ENCODE measurements around the gene PIM3.

The PIM3 gene

DNA sequence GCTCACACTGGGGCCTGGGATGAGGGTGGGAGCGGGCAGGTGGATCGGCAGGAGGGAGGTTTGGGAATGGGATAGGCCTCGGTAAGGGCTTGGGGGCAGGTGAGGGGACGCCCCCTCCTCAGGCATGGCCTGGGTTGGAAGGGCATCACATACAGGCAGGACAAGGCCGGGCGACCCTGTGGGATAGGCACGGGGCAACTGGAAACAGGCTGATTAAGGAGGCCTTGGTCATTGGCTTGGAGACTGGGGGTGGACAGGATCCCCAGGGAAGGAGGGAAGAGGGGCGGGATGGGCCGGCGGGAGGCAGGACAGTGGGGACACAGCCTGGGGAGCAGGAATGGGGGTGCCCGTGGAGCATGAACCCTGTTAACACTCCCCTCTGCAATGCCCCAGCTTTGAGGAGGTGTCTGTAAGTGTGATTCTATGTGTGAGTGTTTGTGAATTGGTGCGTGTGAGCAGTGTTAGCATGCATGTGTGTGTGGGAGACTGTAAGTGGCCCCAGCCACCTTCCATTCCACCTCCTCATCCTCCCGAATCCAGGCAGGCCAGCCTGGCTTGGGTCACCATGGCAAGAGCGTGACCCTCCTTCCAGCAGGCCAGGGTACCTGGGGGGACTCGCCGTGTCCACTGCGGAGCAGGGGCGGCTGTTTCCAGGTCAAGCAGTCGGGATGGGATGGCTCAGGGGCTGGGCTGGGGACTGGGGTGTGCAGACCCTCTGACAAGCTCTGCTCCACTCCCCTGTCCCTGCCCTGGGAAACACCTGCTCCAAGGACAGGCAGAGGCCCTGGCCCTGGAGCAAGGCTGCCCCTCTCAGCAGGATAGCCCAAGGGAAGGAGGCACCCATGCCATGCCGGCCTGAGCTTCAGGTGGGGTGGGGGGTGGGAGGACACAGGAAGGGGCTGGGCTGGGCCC lies 3.4 kb upstream of the PIM3 start:
- FAIRE-seq = no peak

DNA sequence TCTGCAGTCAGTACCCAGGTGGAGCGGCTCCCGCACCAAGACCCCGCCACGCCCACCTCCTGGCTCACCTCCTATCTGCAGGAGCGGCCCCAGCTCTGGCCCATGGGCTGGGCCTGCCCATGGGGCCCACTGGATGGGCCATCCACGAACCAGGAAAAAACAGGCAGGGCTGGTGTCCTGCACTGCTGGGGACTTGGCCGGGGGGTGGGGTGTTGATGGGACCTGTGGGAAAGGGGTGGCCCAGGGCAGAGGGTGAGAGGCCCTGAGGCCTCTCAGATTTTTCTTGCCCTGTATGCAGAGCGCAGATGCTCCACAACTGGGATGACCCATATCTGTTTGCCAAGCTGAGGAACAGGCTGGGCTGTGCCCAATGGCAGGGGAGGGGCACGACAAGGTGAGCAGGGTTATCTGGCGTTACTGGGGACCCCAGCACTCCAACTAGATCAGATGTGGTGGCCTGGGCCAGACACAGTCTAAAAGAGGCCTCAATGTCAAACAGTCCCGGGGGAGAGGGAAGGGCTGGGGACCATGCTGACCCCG lies 2.7 kb upstream of the PIM3 start:
- no peak for FAIRE-seq

DNA sequence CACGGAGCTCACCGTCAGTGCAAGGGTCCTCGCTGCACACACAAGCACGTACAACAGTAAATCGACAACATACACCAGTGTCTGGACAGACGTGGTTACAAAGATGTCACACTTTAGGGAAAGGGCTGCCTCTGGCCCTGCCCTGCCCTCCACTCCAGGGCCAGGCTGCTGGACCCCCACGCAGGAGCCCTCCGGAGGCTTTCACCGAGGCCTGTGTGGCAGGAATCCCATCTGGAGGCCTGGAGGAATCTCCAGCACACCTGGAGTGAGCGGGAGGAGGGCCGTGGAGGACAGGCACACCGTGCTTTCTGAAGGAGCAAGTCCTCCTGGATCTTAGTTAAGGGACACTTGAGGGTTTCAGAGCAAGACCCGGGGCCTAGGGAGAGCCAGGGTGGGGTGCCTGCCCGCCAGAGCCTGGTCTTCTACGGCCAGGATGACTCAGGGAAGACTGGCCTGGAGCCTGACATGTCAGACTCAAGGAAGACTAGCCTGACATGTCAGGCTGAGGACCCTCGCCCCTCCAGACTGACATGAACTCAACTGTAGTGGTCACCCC lies 2.1 kb upstream of the PIM3 start:
- FAIRE-seq = no peak

DNA sequence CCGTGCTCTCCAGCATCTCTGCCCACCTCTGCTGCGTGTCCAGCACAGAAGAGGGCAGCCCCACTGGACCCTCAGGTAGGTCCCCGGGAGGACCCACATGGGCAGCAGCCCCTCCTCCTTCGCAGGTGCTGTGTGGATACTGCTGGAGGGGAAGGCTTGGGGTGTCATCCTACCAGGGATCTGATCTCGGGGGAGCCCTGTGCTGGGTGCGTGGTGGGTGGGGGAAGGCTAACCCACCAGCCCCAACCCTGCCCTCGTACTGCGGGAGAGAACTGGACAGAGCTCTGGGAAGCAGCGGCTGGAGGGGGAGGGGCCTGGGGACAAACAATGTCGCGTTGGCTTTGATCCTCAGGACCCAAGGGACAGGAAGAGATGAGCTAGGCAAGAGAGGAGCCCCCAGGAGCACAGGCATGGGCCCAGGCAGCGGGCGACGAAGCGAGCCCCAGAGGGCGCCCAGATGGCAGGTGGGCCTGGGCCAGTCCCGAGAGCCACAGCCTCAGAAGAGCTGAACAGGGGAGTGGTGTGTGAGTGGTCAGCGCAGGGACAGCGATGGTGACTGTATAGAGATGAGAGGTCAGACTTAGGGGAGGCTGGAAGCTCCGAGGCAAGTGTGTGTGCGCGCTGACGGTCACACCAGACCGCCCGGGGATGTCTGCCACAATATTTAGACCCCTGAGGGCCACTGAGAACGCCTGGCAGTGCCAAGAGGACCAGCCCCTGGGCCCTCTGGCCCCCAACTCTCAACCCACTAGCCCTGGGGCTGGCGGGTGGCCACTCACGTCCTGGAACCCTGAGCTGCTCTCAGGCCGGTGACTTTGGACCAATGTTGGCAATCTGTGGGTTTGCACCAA lies 1.4 kb upstream of the PIM3 start:
- no peak for FAIRE-seq

DNA sequence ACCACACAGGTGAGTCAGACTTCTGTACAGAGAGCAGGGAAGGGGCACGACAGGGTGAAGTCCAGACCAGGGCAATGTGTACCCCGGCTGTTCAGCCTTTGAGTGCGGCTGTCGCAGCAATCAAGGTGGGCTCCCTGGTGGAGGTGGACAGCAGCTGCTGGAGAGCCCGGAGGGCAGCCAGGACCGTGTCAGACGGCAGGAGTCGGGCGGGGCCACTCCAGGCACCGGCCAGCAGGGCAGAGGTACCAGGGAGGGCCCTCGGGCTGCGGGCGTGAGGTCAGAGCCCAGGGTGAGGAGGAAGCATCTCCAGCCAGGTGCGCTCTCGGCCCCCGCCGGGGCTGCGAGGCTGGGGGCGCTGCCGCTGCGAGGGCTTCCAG lies 802 bp upstream of the PIM3 start:
- no peak for FAIRE-seq

DNA sequence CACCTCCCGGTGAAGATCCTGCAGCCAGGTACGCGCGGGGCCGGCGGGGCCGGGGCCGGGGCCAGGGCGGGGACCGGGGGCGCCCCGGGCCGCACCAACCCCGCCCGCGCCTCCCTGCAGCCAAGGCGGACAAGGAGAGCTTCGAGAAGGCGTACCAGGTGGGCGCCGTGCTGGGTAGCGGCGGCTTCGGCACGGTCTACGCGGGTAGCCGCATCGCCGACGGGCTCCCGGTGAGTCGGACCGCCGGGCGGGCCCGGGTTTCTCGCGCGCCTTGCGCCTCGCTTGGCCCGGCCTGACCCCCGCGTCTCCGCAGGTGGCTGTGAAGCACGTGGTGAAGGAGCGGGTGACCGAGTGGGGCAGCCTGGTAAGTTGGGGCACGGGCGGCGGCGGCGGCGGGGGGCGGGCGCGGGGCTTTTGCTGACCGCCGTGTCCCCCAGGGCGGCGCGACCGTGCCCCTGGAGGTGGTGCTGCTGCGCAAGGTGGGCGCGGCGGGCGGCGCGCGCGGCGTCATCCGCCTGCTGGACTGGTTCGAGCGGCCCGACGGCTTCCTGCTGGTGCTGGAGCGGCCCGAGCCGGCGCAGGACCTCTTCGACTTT lies 531 bp downstream of the PIM3 start:
- no peak for FAIRE-seq

DNA sequence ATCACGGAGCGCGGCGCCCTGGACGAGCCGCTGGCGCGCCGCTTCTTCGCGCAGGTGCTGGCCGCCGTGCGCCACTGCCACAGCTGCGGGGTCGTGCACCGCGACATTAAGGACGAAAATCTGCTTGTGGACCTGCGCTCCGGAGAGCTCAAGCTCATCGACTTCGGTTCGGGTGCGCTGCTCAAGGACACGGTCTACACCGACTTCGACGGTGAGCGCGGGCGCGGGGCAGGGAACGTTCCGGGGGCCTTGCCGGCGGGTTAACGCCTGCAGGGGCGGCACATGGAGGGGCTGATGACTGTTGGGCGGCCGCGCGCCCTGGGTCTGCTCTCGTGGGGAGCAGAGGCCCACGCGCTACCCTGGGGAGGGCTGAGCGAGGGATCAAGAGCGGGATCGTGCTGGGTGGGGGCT lies 1.0 kb downstream of the PIM3 start:
- FAIRE-seq = no peak

DNA sequence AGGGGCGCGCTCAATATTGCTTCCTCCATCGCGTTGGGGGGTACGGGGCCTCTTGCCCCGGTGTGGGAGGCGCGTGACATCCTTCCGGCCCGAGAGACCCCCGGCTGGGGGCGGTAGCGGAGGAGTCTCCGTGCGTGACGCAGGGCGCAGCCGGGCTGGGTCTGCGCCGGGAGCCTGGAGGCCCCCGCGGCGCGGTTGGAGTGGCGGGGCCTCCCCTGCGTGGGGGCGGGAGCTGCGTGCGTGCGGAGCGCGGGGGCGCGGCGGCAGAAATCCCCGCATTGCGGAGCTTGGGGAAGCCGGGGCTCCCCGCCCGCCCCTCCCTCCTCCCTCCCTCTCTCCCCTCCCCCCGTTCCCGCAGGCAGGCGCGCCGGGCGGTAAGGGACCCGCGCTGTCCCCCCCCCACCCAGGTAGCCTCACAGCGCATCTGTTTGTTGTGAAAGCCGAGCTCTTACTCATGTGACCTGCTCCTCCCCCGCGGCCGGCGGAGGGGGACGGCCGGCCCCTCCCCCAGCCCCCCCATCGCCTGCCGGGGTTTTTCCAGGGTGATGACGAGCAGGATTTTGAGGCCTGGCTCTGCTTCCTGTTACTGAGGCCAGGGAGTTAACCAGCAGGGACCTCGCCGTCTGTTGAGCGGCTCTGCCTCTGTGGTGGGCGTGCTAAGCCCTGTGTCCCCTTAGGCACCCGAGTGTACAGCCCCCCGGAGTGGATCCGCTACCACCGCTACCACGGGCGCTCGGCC lies 1.6 kb downstream of the PIM3 start:
- no peak for FAIRE-seq

DNA sequence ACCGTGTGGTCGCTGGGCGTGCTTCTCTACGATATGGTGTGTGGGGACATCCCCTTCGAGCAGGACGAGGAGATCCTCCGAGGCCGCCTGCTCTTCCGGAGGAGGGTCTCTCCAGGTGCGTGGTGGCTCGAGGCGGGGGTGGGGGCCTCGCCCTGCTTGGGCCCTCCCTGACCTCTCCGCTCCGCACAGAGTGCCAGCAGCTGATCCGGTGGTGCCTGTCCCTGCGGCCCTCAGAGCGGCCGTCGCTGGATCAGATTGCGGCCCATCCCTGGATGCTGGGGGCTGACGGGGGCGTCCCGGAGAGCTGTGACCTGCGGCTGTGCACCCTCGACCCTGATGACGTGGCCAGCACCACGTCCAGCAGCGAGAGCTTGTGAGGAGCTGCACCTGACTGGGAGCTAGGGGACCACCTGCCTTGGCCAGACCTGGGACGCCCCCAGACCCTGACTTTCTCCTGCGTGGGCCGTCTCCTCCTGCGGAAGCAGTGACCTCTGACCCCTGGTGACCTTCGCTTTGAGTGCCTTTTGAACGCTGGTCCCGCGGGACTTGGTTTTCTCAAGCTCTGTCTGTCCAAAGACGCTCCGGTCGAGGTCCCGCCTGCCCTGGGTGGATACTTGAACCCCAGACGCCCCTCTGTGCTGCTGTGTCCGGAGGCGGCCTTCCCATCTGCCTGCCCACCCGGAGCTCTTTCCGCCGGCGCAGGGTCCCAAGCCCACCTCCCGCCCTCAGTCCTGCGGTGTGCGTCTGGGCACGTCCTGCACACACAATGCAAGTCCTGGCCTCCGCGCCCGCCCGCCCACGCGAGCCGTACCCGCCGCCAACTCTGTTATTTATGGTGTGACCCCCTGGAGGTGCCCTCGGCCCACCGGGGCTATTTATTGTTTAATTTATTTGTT lies 2.4 kb downstream of the PIM3 start:
- FAIRE-seq = no peak

DNA sequence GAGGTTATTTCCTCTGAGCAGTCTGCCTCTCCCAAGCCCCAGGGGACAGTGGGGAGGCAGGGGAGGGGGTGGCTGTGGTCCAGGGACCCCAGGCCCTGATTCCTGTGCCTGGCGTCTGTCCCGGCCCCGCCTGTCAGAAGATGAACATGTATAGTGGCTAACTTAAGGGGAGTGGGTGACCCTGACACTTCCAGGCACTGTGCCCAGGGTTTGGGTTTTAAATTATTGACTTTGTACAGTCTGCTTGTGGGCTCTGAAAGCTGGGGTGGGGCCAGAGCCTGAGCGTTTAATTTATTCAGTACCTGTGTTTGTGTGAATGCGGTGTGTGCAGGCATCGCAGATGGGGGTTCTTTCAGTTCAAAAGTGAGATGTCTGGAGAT lies 3.1 kb downstream of the PIM3 start:
- no peak for FAIRE-seq

DNA sequence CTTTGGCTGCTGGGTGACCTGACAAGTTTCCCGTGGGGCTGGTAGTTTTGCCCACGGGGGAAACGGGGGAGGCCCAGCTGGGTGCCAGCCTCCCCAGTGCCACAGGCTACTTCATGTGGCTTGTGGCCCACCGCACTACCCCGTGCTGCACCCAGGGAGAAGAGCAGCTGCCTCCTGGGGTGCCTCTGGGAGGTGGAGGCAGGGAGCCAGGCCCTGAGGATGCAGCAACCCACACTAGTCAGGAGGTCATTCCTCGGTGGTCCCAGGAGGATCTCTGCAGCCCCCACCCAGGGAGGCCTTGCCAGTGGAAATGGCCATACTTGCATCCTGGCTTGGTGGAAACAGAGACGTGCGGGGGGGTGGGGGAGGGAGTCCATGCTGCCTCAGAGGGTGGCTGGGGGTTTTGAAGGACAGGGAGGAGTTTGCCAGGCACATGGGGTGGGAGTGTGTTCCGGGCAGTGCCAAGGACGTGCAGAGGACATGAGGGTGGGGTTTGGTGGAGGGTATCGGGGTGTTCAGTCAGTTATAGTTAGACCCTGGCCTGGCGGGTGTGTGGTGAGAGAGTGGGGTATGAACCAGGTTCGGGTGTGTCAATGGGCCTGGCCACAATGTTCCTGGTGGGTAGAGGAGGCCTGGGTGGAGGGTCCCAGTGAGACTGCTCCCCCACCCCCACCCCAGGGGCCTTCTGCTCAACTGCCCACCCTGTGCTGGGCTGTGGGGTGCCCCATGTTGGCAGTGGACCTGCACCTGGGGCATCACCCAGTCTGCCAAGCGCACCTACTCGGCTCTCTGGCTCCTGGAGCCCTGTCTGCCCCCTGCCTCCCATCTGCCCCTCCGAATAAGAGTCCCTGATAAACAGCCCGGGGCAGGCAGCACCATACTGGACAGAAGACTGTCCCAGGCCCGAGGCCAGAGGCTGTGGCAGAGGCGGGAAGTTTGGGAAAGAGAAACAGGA lies 3.8 kb downstream of the PIM3 start:
- FAIRE-seq = no peak

DNA sequence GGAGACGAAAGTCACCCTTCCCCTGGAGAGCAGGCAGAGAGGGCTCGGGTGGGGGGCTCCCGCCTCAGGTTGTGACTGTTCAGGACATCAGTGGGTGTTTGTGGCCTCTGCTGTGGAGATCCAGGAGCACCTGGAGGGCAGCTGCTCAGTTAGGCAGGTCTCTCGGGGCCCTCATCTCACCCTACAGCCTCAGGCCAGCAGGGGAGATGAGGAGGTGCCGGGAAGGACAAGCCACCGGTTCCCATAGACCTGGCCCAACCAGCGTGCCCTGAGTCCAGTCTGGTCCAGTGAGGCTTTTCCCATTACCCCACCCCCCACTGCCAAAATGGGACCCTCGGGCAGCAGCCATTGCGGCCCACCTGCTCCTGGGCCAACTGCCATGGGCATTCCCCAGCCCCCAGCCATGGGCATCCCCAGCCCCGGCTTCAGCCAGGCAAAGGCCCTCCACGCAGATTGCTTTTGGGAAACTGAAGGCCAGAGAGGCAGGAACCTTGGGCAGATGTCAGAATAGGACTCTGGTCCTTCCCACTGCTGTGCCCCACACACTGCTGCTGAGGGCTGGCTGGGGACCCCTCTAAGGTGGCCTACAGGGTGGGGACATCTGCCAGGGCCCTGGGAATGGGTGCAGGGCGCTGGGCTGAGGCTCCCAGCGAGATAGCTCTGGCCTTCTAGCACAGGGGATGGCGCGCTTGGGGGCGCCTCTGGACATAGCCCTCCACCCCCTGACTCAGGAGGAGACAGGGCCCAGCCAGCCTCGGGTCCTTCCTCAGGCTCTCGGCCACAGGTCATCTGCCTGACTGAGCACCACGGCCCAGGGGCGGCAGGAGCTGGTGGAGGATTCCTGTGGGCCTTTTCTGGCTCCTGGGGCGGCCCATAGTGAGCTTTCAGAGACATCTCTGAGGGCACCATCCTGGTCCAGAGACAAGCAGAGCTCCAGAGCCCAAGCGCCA lies 4.8 kb downstream of the PIM3 start:
- no peak for FAIRE-seq

DNA sequence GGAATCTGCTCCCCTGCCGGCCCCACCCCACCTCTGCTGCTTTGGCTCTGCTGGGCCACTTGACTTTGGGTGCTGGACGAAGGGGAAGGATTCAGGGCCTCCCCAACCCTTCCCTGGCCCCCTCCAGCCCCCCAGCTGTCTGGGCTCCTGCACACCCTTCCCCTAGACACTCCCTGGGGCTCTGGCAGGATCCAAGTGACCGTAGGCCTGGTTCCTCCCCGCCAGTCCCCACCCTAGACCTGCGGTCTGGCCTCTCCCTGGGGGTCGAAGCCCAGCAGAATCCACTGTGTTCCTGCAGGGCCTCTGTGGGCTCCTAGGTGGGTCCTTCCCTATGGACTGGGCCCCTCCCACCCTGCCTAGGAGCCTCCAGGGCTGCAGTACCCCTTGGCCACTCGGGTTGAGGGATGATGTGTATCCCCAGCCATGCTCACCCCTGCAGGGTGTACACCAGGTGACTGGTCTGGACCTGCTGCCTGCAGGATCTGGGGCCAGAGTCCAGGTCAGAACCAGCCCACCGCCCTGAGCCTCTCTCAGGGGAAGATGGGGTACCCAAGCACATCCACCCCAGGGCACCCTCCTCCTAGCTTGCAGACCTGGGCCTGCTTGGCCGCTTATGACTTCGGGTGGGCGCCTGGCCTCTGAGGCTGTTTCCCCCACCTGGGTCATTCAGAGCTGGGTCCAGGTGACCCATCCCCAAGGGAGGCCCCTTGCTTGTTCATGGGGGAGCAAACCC lies 5.6 kb downstream of the PIM3 start:
- no peak for FAIRE-seq

DNA sequence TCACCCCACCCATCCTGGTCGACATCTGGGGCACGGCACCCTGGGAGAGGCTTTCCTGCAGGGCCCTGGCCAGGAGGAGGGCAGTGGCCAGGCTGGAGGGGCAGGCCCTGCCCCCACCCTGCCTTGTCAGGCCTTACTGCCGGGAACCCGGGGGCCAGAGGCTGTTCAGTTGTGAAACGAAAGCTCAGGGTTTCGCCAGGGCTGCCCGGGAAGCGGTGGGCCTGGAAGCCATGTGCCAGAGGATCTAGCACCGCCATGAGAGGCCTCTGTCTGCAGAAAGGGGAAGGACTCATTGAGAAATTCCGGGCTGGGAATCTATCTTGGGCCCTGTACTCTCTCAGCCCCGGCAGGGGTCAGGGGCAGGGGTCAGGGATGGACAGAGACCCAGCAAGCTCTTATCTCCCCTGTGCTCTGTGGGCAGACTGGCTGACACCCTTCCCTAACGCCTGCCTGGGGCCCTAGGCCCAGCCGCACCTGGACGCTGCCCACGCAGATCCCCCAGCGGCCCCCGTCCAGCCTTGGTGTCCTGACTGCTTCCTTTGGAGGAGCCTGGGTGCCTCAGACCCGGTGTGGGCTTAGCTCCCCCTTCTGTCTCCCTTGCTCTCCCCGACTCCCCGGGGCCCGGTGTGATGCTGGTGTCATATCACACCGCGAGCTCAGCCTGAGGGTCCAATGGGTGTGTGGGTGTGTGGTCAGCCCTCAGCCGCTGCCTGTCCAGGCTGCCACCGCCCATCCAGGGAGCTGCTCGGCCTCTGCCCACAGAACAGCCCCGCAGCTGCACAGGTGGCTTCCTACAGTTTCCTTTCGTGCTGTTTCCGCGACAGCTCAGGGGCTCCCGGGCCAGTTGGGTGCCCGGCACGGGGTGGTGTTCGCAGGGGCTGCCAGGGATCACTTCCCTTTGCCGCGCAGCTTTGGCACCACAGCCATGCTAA lies 6.5 kb downstream of the PIM3 start:
- FAIRE-seq = no peak

DNA sequence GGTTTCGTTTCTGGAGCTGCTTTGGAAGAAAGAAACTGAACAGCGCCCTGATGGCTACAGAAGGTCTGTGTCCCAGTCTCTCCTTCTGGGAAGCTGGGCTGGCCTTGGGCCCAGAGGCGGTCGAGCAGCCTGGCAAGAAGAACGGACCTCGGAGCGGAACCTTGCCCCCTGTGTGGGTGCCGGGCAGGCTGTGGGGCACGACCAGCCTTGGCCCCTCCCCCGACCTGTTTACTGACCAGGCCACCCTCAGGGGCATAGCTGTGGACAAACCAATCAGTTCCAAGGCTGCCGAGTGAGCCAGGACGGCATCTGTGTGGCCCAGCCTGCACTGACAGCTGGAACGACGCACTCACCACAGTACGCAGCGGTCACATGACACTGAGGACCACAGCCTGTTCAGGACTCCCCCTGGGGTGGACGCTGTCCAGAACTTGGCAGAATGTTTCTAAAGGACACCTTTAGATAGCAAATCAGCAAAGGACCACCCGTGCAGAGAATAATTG lies 7.2 kb downstream of the PIM3 start:
- FAIRE-seq = no peak

DNA sequence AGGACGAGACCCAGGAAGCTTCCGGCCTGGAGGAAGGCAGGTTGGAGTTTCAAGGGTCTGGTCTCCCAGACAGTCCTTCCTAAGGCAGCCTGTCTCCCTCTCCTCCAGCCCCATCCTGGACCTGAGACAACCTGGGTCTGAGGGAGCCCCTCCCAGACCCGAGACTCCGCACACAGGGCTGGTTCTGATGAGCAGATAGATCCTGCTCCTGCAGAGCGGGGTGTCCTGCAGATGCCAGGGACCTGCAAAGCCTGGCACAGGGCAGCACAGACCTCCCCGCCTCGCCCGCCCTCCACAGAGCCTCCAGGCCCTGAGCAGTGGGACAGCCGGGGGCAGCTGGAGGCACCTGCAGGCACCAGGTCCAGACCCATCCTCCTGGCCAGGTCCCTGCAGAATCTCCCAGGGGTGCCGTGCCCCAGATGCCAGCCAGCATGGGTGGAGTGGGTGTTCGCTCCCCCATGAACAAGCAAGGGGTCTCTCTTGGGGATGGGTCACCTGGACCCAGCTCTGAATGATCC lies 7.8 kb downstream of the PIM3 start:
- no peak for FAIRE-seq
